ENCODE data around the gene CDPF1.

CDPF1 gene

GRCh38 chr22:46250035-46250782 lies at the start of gene CDPF1:
CDPF1 (minus strand) TSS chr22:46250293; CDS start chr22:46248284, 2,009 bp downstream.
- DNase-seq (ENCODE audit: low read depth): peak; percentile 75

GRCh38 chr22:46299101-46299500 lies 49.0 kb upstream of the CDPF1 start:
- no peak for DNase-seq (ENCODE audit: low read depth)

DNA sequence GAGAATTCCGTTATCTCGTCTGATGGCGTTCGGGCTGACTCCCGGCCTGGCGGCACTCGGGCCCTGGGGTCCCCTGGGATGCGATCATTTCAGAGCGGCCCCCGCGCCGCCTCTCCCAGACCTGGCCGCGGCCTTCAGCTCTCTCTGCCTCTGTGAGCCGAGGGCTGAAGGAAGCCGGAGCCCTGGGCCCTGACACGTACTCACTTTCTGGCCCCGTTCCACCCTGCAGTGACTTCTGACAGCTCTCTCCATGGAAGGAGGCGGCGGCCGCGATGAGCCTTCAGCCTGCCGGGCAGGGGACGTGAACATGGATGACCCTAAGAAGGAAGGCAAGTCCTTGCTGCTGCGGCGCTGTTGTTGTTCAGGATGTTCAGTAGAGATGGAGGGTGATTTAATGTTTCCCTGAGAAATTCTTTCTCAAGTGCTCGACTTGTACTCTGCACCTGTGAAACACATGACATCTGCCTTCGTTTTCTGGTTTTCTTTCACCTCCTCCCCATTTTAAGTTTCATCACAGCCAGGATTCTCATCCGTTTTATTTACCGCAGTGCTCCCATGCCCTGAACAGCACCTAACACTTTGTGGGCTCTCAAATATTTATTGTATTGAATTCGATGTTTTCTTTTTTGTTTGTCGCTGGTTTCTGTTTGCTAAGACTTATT lies 47.2 kb upstream of the CDPF1 start:
- no peak for DNase-seq (ENCODE audit: low read depth)

DNA sequence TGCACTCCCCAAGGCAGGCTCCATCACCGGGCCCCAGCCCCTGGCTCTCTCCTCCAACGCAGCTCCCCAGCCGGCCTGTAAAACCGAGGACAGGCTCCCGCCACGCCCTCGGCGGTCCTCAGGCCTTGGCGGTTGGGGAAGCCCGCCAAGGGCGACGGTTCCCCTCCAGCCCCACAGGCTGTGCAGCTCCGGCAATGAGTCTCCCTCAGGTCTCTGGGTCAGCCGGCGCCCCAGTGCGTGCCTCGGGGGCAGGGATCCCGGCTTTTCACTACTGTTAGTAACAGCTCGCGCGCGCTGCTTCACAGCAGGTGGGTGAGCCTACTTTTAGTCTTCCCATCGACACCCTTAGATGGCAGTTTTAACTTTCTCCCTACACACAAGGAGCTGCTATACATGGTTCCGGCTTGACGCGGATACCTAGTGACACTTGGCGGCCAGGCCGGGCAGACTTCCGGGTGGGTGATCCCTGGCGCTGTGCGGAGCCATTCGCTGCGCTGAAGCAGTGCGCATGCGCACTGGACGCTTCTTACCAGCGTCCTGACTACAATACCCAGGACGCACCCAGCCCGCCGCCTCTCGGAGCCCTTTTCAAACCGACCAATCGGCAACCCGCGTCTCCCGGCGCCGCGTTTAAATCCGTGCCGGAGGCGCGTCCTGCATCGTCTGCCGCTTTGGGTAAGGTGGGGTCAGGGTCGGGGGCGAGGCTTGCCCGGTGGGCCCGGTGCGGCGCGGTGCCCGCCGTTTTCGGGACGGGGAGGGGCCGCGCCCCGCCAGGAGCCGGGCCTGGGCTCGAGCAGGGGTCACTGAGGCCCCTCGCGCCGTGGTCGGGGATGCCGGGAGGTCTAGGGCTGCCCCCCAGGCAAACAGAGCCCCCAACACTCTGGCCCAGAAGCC lies 46.4 kb upstream of the CDPF1 start, which contains the start of gene GTSE1:
Gene GTSE1, plus strand, starts transcription at position 614 of the 894 bp plus-strand sequence. CDS start 531 bp downstream, outside the sequence.
- peak; percentile 92 for DNase-seq (ENCODE audit: low read depth)

- no peak for DNase-seq (ENCODE audit: low read depth)
These were observed 45.3 kb upstream of the CDPF1 start for GRCh38 chr22:46295277-46295971.

DNA sequence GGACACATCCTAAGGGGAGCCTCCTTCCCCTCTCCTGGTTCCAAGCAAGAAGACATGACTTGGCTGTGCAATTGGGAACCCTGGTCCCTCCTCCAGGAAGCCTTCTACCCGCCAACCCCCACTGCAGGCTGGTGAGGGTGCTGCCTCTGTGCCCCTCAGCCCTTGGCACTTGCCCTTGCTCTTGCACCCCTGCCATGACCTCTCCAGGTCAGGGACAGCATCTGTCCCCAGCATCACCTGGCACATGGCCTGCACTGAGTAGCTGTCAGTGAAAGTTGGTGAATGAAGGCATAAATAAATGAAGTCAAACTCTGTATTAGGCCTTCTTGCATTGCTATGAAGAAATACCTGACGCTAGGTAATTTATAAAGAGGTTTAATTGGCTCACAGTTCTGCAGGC lies 44.7 kb upstream of the CDPF1 start:
- no peak for DNase-seq (ENCODE audit: low read depth)

DNA sequence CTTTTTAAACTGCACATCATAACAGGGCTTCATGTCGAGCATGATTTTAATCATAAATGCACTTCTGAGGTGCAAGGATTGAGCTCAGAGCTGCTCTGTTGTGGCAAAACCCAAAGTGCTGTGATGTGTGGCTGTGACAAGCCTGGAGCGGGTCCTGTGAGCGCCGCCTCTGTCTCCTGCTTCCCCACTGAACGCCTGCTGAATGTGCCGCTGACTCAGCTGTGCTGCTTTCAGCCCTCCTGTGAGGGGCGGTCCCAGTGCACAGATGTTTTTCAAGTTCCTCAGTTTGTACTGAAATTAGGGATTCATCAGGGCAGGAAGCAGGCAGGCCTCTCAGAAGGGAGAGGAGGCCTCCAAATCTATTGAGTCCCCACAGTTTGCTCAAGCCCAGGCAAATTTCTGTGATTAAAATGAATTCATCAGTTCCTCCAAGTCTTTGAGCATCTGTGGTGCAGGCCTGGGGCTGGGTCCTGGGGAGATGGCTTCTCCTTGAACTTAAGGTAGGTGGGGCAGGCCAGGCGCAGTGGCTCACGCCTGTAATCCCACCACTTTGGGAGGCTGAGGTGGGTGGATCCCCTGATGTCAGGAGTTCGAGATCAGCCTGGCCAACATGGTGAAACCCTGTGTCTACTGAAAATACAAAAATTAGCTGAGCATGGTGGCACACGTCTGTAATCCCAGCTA lies 43.6 kb upstream of the CDPF1 start:
- DNase-seq (ENCODE audit: low read depth): no peak

DNA sequence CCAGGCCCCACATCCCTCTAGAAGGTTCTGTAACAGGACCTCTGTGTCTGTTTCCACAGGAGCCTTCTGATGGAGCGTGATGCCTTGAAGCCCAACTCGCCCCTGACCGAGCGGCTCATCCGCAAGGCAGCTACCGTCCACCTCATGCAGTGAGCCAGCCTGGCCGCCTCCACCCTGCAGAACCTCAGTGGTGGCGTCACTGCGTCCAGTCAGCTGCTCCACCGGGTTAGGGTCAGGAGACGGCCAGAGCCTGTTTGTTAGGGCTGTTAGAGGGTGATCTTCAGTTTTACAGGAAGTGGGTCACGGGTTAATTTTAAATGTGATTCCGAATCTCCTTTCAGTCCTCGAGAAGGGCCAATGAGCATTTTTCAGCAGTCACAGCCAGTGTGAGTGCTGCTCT lies 42.6 kb upstream of the CDPF1 start:
- DNase-seq (ENCODE audit: low read depth): no peak

DNA sequence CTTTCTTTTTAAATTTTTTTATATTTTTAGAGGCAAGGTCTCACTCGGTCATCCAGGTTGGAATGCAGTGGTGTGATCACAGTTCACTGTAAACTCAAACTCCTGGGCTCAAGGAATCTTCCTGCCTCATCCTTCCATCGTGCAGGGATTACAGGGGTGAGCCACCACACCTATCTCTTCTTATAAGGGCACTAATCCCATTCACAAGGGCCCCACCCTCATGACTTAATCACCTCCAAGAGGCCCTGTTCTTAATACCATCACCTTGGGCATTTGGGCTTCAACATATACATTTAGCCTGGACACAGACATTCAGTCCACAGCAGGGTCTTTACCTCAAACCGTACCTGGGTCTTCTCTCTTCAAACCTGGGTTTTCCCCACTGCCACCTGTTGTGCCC lies 42.1 kb upstream of the CDPF1 start:
- no peak for DNase-seq (ENCODE audit: low read depth)

- no peak for DNase-seq (ENCODE audit: low read depth)
These were observed 41.0 kb upstream of the CDPF1 start for GRCh38 chr22:46290843-46291785.

DNA sequence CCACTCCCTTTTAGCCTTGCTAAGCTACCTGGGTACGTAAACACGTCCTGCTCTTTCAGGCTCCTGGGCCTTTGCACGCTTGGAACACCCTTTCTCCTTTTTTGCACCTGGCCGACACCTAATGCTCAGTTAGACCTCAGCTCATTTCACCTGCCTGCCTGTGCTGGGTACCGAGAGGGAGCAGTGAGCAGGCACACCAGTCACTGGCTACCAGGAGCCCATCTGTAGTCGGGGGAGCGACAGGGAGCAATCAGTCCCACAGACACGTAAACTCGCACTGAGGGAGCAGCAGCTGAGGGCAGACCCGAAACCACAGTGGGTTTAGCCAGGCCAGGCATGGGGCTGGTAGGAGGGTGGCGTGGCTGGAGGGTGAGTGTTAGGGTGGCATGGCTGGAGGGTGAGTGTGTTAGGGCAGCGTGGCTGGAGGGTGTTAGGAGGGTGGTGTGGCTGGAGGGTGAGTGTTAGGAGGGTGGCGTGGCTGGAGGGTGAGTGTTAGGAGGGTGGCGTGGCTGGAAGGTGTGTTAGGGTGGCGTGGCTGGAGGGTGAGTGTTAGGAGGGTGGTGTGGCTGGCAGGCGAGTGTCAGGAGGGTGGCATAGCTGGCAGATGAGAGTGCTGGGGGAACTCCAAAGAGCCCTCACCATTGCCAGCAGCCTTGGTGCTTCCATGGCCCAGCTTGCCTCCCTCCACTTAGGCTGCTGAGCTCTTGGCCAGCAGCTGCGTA lies 40.2 kb upstream of the CDPF1 start:
- DNase-seq (ENCODE audit: low read depth): no peak

DNA sequence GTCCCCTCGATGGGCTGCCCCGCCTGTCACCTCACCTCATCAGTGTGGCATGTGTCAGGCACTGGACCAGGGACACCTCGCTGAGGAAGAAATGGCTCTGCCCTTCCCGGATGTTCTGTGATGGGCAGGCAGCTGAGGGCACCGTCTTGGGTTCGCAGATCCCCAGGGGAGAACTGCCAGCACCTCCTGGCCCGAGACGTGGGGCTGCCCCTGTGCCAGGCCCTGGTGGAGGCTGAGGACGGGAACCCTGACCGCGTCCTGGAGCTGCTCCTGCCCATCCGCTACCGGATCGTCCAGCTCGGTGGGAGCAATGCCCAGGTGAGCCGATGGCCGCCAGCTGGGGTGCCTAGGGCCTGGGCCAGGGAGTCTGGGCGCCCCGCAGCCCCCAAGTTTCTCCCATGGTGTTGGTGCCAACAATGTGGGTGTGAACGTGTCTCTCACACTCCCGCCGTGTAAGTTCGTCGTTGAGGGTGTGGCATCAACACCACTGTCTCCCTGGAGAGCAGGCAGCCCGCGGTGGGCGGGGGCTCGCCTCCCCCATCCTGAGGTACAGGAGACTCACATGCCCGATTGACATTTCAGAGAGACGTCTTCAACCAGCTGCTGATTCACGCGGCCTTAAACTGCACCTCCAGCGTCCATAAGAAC lies 39.3 kb upstream of the CDPF1 start:
- no peak for DNase-seq (ENCODE audit: low read depth)

GRCh38 chr22:46288846-46289243 lies 38.8 kb upstream of the CDPF1 start:
- DNase-seq (ENCODE audit: low read depth): no peak

DNA sequence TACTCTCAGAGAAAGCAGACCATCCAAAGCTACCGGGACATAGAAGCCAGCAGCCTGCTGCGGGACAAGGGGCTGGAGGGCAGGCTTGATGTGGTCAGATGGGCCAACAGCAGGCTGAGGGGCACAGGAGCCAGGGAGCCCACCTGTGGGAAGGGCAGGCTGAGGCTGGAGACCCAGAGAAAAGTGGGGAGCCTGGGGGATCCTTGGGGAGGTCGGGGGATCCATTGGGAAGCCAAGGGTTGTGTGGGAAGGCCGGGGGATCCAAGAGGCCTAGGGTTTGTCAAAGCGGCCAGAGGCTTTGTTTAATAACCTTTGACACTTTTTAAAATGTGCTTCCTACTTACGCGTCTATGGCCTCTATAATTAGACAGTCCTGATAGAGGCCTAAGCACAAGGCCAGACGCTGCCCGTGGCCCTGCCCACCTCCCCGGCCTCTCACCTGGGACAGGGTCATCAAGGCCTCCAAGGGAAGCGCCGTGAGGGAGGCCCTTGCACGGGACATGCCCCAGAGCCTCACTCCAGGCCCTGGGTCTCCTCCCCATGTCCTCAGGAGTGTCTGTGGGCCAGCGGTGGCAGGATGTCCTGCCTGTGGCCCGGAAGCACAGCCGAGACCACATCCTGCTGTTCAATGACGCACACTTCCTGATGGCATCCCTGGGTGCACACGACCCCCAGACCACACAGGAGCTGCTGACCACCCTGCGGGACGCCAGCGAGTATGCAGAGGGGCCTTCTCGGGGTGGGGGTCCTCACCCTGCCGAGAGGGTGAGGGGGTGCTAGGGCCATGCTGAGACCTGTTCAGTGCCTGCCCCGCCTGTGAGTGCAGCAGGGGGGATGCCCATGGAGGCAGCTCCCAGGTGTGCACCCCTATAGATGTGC lies 38.0 kb upstream of the CDPF1 start:
- DNase-seq (ENCODE audit: low read depth): no peak

- no peak for DNase-seq (ENCODE audit: low read depth)
These were observed 37.1 kb upstream of the CDPF1 start for GRCh38 chr22:46286941-46287872.

DNA sequence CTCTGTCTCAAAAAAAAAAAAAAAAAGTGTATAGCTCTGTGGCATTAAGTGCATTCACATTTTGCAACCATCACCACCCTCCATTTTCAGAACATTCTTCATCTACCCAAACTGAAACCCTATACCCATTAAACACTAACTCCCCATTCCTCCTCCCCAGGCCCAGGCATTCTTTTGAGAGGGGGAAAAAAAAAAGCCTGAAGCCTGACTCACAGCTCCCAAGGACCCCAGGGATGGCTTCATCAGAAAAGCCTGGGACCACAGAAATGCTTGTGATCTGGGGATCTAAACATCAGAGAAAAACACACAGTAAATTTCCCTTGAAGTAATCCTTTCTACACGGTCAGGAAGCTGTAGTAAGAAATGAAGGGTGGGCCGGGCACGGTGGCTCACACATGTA lies 35.9 kb upstream of the CDPF1 start:
- DNase-seq (ENCODE audit: low read depth): no peak
